NAMALWA (cell line): Measurements from ENCODE around the gene HSD17B14.
"Not testable (repeated sequence)": the region's sequence is repeated elsewhere in the genome, so short reads cannot be mapped to it uniquely, and the experiment has no call there.

ENCODE experiments used
- DNase-seq: peaks from one replicate; pipeline ENCODE4 v3.0.0-alpha.2; 2015; ENCODE audit warnings: low spot score

Gene HSD17B14

GRCh38 chr19:48836089-48837017, at the start of gene HSD17B14:
HSD17B14 (minus strand) TSS chr19:48836491; CDS start chr19:48836411, 80 bp downstream.
- DNase-seq = no peak

GRCh38 chr19:48883726-48884125, 47.4 kb upstream of the HSD17B14 start:
- no peak for DNase-seq

GRCh38 chr19:48881741-48882657, 45.7 kb upstream of the HSD17B14 start:
- peak; percentile 69 for DNase-seq

- DNase-seq = not testable (repeated sequence)
Measured at GRCh38 chr19:48879696-48880095, 43.4 kb upstream of the HSD17B14 start.

- DNase-seq = no peak
Measured at GRCh38 chr19:48879025-48879637, 42.8 kb upstream of the HSD17B14 start.

GRCh38 chr19:48878196-48879024, 42.1 kb upstream of the HSD17B14 start:
- peak; percentile 39 for DNase-seq

- peak; percentile 46 for DNase-seq
Measured at GRCh38 chr19:48877855-48878195, 41.5 kb upstream of the HSD17B14 start.

GRCh38 chr19:48876043-48876981, 40.0 kb upstream of the HSD17B14 start:
- peak; percentile 87 for DNase-seq

GRCh38 chr19:48874303-48875135, 38.2 kb upstream of the HSD17B14 start:
- peak; percentile 41 for DNase-seq

GRCh38 chr19:48873476-48874302, 37.4 kb upstream of the HSD17B14 start:
- no peak for DNase-seq

- peak; percentile 96 for DNase-seq
Measured at GRCh38 chr19:48872884-48873475, 36.7 kb upstream of the HSD17B14 start.

GRCh38 chr19:48872182-48872883, 36.0 kb upstream of the HSD17B14 start, which contains the start of gene PPP1R15A:
PPP1R15A (plus strand) TSS chr19:48872421; CDS start chr19:48873234, 813 bp downstream.
- DNase-seq = peak; percentile 99

- DNase-seq = not testable (repeated sequence)
Measured at GRCh38 chr19:48871471-48872181, 35.3 kb upstream of the HSD17B14 start.

GRCh38 chr19:48870048-48870447, 33.8 kb upstream of the HSD17B14 start:
- DNase-seq = no peak

- peak; percentile 21 for DNase-seq
Measured at GRCh38 chr19:48868114-48868886, 32.0 kb upstream of the HSD17B14 start, which contains the start of gene PLEKHA4. PLEKHA4 (minus strand) TSS chr19:48868617; CDS start chr19:48867620, 997 bp downstream.

- no peak for DNase-seq
Measured at GRCh38 chr19:48867746-48868113, 31.4 kb upstream of the HSD17B14 start.
